Measurements from ENCODE around the gene TLK2.
"Not testable (repeated sequence)": the region's sequence is repeated elsewhere in the genome, so short reads cannot be mapped to it uniquely, and the experiment has no call there.

Gene TLK2

DNA sequence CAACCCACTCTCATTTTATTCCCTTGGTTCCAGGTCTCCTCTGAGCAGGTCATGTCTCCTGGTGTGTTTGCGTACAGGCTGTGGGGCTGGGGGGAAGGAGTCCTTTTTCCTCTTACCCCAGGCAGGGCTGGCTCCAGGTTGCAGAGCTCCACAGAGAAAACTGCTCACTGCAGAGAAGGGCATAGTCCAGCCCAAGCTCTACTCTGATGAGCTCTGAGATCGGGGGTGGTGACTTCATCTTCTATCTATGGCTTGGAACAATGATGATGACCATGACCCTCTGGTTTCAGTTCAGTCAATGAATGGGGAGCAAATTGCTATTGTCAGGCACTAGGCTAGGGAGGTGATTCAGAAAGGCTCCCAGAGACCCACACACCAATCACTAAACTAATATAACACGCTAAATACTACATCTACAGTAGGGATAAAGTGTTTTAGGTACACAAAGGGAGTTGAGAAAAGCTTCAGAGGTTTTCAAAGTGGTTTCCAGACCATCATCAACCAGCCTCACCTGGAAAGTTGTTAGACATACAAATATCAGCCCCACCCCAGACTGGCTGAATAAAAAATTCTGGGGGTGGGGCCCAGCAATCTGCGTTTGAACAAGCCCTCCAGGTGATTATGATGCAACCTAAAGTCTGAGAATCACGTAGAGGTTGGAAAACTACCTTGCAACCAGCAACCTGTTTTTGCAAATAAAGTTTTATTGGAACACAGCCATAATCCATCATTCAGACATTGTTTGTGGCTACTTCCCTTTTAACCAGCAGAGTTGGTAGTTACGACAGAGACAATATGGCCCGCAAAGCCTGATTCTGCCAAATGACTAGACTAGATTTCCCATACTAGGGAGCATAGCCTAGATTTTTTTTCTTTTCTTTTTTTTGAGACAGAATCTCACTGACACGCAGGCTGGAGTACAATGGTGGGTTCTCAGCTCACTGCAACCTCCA lies 5.3 kb upstream of the TLK2 start:
- not testable (repeated sequence) for H3K4me3 ChIP-seq (replicated peaks; ENCODE audit: low read depth, low read length); DNase-seq (ENCODE audit: extremely low read depth, low read depth)

DNA sequence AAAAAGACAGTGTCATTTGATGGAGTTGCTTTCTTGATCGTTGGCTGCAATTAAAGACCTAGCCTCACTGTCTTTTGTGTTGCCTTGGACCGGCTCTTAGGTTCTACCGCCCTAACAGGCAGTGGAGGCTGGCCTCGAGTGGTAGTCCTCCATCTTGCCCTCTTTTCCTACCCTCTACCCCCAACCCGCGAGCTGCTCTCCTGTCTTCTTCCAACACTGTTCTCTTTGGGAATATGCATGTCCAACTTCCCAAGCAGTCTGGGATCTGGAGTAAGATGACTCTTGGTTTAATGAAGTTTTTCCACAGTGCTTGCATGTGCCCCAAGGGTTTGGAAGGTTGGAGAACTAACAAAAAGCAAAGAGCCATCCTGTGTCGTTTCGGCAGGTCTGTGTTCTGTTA lies 1.5 kb upstream of the TLK2 start:
- peak overlapping the region; percentile 69 for H3K4me3 ChIP-seq (replicated peaks; ENCODE audit: low read depth, low read length)
- not testable (repeated sequence) for DNase-seq (ENCODE audit: extremely low read depth, low read depth)

DNA sequence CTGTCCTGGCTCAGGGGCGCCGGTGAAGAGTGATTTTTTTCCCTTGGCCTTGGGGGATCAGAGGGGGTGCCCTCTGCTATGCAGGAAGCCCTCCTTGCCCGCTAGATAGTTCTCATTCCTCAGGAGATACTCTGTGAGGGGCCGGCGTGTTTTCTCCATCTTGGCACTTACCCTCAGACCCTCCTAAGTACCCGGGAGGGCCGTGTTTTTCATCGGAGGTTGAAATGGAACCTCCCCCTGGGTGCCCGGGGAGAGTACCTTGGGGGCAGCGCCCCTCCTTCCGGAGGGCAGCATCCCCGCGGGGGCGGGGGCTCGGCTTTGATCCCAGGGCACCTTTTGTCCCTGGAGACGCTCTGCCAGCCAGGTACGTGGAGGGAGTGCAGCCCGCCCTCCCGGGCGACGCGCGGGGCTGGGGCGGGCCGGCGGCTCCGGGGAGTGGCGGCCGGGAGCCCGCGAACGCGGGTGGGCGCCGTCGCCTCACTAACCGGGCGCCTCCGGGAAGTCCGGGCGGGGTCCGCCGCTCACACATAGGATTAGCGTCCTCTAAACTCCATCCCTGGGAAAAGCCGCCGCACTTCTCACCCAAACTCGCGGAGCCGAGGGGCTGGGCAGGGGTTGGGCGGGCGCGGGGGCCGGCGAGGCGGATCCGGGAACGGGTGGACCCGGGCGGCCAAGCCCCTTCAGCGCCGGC lies 762 bp upstream of the TLK2 start:
- H3K4me3 ChIP-seq (replicated peaks; ENCODE audit: low read depth, low read length), result peak overlapping the region; percentile 69
- not testable (repeated sequence) for DNase-seq (ENCODE audit: extremely low read depth, low read depth)

DNA sequence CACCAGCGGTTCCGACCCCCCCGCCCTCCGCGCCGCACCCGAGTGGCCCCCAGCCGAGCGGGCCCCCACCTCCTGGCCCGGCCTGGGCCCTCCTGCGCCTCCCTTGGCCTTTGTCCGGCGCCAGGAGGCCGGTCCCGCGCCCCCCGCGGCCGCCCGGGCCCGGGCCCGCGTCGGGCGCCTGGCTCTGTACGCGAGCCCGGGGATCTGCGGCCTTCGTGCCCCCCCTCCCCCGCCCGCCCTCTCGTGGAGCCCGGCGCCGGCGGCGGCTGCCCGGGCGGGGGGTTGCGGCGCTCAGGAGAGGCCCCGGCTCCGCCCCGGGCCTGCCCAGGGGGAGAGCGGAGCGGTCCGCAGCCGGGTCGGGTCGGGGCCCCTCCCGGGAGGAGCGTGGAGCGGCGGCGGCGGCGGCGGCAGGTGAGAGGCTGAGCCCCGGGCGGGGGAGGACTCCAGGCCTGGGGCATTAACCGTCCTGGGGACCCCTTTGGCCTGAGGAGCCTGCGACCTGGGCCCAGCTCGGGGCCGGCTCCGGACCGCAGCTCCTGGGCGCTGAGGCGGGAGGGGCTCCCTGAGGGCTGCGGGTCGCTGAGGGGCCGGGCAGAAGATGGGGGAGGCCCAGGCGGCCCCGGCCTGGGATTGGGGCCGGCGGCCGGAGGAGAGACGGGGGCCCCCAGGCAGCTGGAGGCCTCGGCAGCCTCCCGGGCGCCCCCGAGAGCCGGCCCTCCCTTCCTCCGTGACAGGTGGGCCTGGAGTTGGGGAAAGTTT lies 434 bp downstream of the TLK2 start:
- H3K4me3 ChIP-seq (replicated peaks; ENCODE audit: low read depth, low read length), result peak overlapping the region; percentile 69
- DNase-seq (ENCODE audit: extremely low read depth, low read depth), result not testable (repeated sequence)

DNA sequence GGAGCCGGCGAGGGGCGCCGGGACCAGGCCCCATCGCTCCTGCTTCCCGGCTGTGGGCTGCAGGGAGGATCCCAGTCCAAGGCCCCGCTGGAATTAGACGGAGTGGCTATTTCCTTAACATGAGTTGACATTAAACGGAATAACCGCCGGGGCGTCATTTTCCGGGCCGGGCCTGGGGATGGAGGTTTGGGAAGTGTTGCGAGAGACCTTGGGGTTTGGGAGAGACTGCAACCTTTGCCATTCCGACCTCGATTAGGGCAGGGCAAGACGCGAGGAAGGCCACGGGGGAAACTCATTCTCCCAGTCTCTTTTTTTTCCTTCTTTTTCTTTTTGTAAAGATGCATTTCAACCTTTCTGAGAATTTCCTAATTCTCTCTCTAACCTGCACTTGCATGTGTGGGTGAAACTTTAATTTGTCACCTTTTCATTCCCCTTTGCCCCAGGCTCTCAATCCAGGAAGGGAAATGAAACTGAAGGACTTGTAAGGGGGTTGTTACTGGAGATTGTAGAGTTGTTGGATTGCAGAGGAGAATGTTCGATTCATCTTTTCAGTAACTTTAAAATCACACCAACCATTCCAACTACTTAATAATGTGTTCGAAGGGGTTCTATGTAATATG lies 1.1 kb downstream of the TLK2 start:
- DNase-seq (ENCODE audit: extremely low read depth, low read depth), result not testable (repeated sequence)
- H3K4me3 ChIP-seq (replicated peaks; ENCODE audit: low read depth, low read length), result peak overlapping the region; percentile 69

DNA sequence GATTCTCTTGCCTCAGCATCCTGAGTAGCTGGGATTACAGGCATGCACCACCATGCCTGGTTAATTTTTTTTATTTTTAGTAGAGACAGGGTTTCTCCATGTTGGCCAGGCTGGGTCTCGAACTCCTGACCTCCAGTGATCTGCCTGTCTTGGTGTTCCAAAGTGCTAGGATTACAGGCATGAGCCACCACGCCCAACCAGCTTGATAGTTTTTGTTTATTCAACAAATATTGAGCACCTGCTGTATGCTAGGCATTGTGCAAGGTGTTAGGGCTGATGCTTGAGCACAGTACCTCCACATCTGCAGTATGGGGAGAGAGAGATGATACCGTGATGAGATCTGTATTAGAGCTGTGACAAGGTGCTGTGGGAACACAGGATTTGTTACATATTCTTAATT lies 3.9 kb downstream of the TLK2 start:
- not testable (repeated sequence) for H3K4me3 ChIP-seq (replicated peaks; ENCODE audit: low read depth, low read length); DNase-seq (ENCODE audit: extremely low read depth, low read depth)

DNA sequence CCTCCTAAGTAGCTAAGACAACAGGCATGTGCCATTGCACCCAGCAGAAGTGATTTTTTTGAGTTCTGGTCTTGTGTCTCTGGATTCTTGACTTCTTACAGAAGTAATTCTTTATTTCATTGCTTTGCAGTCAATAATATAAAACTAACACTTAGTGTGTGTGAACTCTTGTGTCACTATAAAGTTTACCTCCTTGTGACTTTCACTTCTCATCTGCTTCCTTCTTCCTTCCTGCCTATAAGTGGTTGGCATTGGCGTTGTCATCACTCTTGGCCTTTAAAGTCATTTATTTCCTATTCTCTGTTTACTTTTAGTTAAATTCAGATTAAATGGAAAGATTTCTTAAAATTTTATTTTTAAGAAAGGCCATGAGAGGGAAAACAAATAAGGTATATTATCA lies 12.4 kb downstream of the TLK2 start:
- DNase-seq (ENCODE audit: extremely low read depth, low read depth); H3K4me3 ChIP-seq (replicated peaks; ENCODE audit: low read depth, low read length): not testable (repeated sequence)

DNA sequence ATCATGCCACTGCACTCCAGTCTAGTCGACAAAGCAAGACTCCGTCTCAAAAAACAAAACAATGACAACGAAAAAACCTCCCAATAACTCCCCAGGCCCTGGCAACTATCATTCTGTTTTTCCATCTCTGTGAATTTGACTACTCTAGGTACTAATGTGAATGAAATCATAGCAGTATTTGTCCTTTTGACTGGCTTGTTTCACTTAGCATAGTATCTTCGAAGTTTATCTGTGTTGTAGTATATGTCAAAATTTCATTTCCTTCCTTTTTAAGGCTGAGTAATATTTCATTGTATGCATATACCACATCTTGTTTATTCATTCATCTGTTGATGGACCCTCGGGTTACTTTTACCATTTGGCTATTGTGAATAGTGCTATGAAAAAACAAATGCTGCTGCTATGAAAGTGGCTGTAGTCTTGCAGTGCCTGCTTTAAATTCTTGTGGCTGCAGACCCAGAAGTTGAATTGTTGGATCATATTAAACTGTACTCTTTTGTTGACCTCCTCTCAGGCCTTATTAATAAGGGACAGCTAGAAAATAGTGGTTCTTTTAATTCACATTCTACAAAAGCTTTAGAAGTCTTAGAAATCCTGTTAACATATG lies 14.5 kb downstream of the TLK2 start:
- H3K4me3 ChIP-seq (replicated peaks; ENCODE audit: low read depth, low read length); DNase-seq (ENCODE audit: extremely low read depth, low read depth): not testable (repeated sequence)

DNA sequence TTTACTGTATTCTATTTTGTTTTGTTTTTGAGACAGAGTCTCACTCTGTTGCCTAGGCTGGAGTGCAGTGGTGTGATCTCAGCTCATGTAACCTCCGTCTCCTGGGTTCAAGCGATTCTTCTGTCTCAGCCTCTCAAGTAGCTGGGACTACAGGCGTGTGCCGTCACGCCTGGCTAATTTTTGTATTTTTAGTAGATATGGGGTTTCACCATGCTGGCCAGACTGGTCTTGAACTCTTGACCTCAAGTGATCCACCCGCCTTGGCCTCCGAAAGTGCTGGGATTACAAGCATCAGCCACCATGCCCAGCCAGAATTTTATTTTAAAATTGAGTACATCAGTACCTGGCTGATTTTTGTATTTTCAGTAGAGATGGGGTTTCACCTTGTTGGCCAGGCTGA lies 15.4 kb downstream of the TLK2 start:
- DNase-seq (ENCODE audit: extremely low read depth, low read depth); H3K4me3 ChIP-seq (replicated peaks; ENCODE audit: low read depth, low read length): not testable (repeated sequence)

DNA sequence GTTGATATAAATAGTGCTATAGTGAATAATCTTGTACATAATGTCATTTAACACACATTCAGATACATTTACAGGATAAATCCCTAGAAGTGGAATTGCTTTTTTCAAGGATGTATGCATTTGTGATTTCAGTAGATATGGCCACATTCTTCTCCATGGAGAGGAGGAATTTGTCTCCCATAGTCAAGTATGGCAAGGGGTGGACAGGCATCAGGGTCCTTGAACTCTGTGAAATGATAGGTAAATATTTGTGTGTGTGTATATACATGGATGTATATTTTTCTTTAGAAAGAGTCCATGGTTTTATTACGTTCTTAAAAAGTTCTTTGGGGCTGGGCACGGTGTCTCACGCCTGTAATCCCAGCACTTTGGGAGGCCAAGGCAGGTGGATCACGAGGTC lies 17.7 kb downstream of the TLK2 start:
- DNase-seq (ENCODE audit: extremely low read depth, low read depth); H3K4me3 ChIP-seq (replicated peaks; ENCODE audit: low read depth, low read length): not testable (repeated sequence)

DNA sequence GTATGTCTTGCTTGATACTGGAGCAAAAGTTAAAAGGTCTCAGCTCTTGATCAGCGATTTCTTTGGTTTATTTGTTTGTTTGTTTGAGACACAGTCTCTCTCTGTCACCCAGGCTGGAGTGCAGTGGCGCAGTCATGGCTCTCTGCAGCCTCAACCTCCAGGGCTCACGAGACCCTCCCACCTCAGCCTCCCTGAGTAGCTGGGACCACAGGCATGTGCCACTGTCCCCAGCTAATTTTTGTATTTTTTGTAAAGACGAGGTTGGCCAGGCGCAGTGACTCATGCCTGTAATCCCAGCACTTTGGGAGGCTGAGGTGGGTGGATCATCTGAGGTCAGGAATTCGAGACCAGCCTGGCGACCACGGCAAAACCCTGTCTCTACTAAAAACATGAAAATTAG lies 20.2 kb downstream of the TLK2 start:
- not testable (repeated sequence) for DNase-seq (ENCODE audit: extremely low read depth, low read depth); H3K4me3 ChIP-seq (replicated peaks; ENCODE audit: low read depth, low read length)

DNA sequence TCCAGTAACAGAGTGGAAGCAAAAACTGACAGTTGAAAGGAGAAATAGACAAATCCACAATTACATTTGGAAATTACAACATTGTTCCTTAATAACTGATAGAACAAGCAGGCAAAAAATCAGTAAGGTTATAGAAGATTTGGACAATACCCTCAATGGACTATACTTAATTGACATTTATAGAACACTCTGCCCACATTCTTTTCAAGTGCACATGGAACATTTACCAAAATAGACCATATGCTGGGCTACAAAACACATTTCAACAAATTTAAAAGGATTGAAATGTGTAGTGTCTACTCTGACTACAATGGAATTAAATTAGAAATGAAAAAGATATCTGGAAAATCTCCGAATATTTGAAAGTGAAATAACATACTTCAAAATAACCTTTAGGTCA lies 21.8 kb downstream of the TLK2 start:
- not testable (repeated sequence) for H3K4me3 ChIP-seq (replicated peaks; ENCODE audit: low read depth, low read length); DNase-seq (ENCODE audit: extremely low read depth, low read depth)

DNA sequence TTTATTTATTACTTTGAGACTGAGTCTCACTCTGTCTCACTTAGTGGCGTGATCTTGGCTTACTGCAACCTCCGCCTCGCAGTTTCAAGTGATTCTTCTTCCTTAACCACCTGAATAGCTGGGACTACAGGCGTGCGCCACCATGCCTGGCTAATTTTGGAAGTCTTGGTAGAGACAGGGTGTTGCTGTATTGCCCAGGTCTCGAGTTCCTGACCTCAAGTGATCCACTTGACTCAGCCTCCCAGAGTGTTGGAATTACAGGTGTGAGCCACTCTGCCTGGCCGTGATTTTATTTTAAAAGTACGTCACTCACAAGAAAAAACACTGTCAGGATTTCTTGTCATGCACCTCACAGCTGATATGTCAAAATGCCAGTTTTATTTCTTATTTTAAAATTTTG lies 26.2 kb downstream of the TLK2 start:
- not testable (repeated sequence) for H3K4me3 ChIP-seq (replicated peaks; ENCODE audit: low read depth, low read length); DNase-seq (ENCODE audit: extremely low read depth, low read depth)

DNA sequence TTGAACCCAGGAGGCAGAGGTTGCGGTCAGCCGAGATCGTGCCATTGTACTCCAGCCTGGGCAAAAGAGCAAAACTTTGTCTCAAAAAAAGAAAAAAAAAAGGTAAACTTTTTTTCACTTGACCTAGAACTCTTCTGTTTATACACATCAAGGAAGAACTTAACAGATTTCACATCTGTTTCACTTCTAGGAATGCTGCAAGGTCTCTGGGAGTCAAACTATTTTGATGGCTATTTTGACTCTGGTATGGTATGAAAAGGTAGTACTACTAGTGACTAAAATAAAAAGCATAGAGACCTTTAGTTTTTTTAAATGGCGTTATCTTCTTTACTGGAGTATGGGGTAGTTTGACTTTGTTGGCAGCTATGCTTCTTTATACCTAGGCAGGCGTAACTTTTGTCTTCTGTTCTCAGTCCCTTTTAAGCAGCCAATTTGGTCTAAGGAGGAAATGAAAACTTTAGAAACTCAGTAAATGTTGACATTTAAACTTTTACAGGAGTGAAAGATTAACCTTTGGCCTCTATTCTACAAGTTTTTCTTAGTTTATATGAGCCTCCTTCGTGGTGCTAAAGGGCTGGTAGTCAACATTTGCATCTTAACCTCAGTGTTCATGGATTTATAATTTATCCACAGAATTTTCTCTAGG lies 28.7 kb downstream of the TLK2 start:
- H3K4me3 ChIP-seq (replicated peaks; ENCODE audit: low read depth, low read length); DNase-seq (ENCODE audit: extremely low read depth, low read depth): not testable (repeated sequence)

DNA sequence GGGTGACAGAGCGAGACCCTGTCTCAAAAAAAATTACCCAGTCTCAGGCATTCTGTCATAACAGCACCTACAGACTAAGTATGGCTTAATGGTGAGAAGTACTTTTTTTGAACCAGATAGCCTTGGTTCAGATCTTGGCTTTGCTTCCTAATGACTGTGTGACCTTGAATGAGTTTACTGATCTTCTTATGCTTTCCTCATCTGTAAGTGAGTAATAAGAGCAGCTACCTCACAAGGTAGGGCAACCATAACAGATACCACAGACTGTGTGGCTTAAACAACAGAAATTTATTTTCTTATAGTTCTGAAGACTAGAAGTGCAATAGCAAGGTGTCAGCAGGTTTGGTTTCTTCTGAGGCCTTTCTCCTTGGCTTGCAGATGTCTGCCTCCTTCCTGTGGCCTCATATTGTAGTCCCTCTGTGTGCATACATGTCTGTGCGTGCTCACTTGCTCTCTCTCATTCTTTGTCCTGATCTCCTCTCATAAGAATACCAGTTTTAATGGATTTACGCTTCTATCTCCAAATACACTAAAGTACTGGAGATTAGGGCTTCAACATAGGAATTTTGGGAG lies 31.7 kb downstream of the TLK2 start:
- DNase-seq (ENCODE audit: extremely low read depth, low read depth); H3K4me3 ChIP-seq (replicated peaks; ENCODE audit: low read depth, low read length): not testable (repeated sequence)

DNA sequence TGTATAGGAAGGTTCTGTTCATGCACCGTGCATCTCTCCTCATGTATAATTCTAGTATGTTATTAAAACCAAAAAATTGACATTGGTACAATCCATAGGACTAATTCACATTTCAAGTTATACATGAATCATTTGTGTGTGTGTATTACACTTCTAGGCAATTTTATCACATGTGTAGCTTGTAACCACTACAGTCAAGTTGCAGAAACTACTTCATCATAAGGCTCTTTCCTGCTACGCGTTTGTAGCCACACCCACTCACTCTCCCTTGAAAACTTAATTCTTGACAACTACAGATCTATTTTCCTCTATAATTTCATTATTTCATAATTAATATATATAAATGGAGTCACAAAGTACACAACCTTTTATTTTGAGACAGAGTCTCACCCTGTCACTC lies 32.4 kb downstream of the TLK2 start:
- H3K4me3 ChIP-seq (replicated peaks; ENCODE audit: low read depth, low read length); DNase-seq (ENCODE audit: extremely low read depth, low read depth): not testable (repeated sequence)

DNA sequence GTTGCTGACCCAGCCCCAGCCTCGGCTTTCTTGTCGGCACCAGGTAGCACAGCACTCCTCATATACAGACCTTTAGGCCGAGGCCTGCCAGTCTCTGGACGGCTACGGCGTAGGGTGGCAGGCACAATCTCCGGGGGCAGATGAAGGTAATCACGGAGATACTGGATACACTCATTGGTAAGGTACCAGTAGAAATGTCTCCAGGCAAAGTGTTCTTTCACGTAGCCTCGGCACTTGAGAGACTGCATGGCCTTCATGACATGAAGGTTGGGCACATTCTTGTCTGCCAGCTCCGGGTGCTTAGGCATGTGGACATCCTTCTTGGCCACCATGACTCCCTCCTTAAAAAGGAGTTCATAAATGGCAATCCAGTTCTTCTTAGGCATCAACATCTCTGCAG lies 37.8 kb downstream of the TLK2 start:
- not testable (repeated sequence) for H3K4me3 ChIP-seq (replicated peaks; ENCODE audit: low read depth, low read length); DNase-seq (ENCODE audit: extremely low read depth, low read depth)
